Neural progenitor cell (in vitro differentiated cells): ENCODE results near the gene NME4. TPM values are rescaled to one million over a fixed set of nuclear protein-coding genes. Genes with fewer than 3 reads are reported as not detected.
"Not testable (repeated sequence)": the region's sequence is repeated elsewhere in the genome, so short reads cannot be mapped to it uniquely, and the experiment has no call there.

Source experiments
- DNase-seq: peaks from one replicate; pipeline ENCODE4 v3.0.0-alpha.2; 2016; ENCODE audit warnings: low spot score
- H2AFZ ChIP-seq: fragments of 200-600 bp; sonication (generic); replicated peaks from 2 replicates; pipeline ENCODE4 v1.6.1; 2016; ENCODE audit warnings: antibody characterized with exemption
- H3F3A ChIP-seq: fragments of 200-600 bp; sonication (generic); 2 replicates; pipeline ENCODE4 v1.6.1; 2016; ENCODE audit warnings: antibody characterized with exemption, low read depth
- H3K27ac ChIP-seq: fragments of 200-600 bp; sonication (generic); 2 replicates; pipeline ENCODE4 v1.5.1; 2016; ENCODE audit warnings: mild to moderate bottlenecking
- H3K27me3 ChIP-seq: fragments of 200-600 bp; sonication (generic); 2 replicates; pipeline ENCODE4 v1.6.1; 2016; ENCODE audit warnings: mild to moderate bottlenecking, moderate library complexity
- H3K36me3 ChIP-seq: fragments of 200-600 bp; sonication (generic); 2 replicates; pipeline ENCODE4 v1.5.1; 2016
- H3K4me1 ChIP-seq: fragments of 200-600 bp; sonication (generic); 2 replicates; pipeline ENCODE4 v1.6.1; 2016; ENCODE audit warnings: mixed run types
- H3K4me2 ChIP-seq: fragments of 200-600 bp; sonication (generic); 2 replicates; pipeline ENCODE4 v1.6.1; 2016
- H3K4me3 ChIP-seq: fragments of 200-600 bp; sonication (generic); 2 replicates; pipeline ENCODE4 v1.5.1; 2016
- H3K79me2 ChIP-seq: fragments of 200-600 bp; sonication (generic); 2 replicates; pipeline ENCODE4 v1.6.1; 2016; ENCODE audit warnings: low read depth
- H3K9ac ChIP-seq: fragments of 200-600 bp; sonication (generic); 2 replicates; pipeline ENCODE4 v1.6.1; 2016
- H3K9me3 ChIP-seq: fragments of 200-600 bp; sonication (generic); 2 replicates; pipeline ENCODE4 v1.5.1; 2016; ENCODE audit warnings: low read depth
- H4K20me1 ChIP-seq: fragments of 200-600 bp; sonication (generic); 2 replicates; pipeline ENCODE4 v1.6.1; 2016; ENCODE audit warnings: low read depth
- H3K27ac Mint-ChIP-seq: 3 replicates; pipeline ENCODE4 v1.8.0; 2021; ENCODE audit warnings: mixed read lengths
- H3K27me3 Mint-ChIP-seq: 2 replicates; pipeline ENCODE4 v1.8.0; 2022; ENCODE audit warnings: low read depth, mild to moderate bottlenecking, inconsistent platforms, moderate library complexity, mixed read lengths; ENCODE audit not compliant: insufficient read depth
- H3K36me3 Mint-ChIP-seq: 3 replicates; pipeline ENCODE4 v1.8.0; 2021; ENCODE audit warnings: mixed read lengths
- H3K4me1 Mint-ChIP-seq: 3 replicates; pipeline ENCODE4 v1.8.0; 2021; ENCODE audit warnings: mixed read lengths
- H3K4me3 Mint-ChIP-seq: 3 replicates; pipeline ENCODE4 v1.8.0; 2021; ENCODE audit warnings: mild to moderate bottlenecking, moderate library complexity, mixed read lengths
- H3K9me3 Mint-ChIP-seq: 3 replicates; pipeline ENCODE4 v1.8.0; 2020; ENCODE audit warnings: mixed read lengths
- EZH2 ChIP-seq: fragments of 200-600 bp; sonication (generic); IDR thresholded peaks from 2 replicates; pipeline ENCODE4 v1.6.1; 2017; ENCODE audit warnings: antibody characterized with exemption, mild to moderate bottlenecking, moderate library complexity
- EZH2phosphoT487 ChIP-seq: fragments of 200-600 bp; sonication (generic); IDR thresholded peaks from 2 replicates; pipeline ENCODE4 v1.6.1; 2017; ENCODE audit warnings: antibody characterized with exemption
- total RNA-seq: library from RNA; depleted of rRNA; stranded (reverse); fragments of >200 nt; gene quantifications from 2 replicates; pipeline ENCODE4 v1.2.3, GENCODE V29; 2015; ENCODE audit warnings: low replicate concordance
- TF ChIP-seq, protein P1 (sequence below): fragments of 200-600 bp; sonication (generic); IDR thresholded peaks from 2 replicates; pipeline ENCODE4 v1.5.1; 2017; ENCODE audit warnings: antibody characterized with exemption, mild to moderate bottlenecking

NME4 gene
- total RNA-seq, 1 donor from 2014 or later: 93.3 TPM

DNA sequence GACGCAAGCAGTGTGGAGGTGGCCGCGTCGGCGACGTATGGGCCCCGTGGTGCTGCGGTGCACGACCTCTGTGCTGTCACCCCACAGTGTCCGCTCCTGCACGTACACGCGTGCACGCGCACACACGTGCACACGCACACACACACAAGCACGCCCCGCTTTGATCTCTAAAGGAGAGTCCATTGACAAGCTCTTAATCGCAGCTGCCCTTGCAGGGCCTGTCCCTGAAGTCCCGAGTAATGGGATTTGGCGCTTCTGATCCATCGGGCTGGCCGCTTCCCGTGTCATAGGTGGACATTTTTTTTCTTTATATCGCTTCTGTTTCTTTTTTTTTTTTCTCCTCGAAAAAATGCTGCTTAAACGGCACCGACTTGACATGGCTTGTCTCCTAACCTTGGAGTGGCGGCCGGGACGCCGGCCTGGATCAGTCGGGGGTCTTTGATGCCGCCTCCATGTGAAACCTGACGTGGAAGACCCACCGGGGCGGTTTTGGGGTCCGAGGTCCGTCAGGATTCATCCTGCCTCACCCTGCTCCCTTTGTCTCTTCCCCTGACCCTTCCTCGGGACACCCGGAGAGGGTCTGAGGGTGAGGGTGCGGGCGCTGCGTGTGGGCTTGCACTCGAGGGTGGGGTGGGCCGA, 36.2 kb upstream of the NME4 start:
- Histone ChIP-seq H3K27ac (no peak overlapping the region), H3K79me2 (no peaks in the 10 kb centered on the region), H3K4me3 (no peak overlapping the region), H4K20me1 (peaks cover 4% of the 10 kb centered on the region), H3K4me2 (no peak overlapping the region), H3K36me3 (no peaks in the 10 kb centered on the region), H3K9ac (no peak overlapping the region), H2AFZ (no peak overlapping the region), H3F3A (no peaks in the 10 kb centered on the region), H3K9me3 (no peaks in the 10 kb centered on the region), H3K27me3 (no peaks in the 10 kb centered on the region), H3K4me1 (no peaks in the 10 kb centered on the region)
- peaks cover 26% of the 10 kb centered on the region for H3K4me1 Mint-ChIP-seq
- H3K27ac Mint-ChIP-seq: peak overlapping the region; percentile 95
- peak overlapping the region; percentile 60 for H3K4me3 Mint-ChIP-seq
- no peak for DNase-seq
- H3K27me3 Mint-ChIP-seq: peaks cover 5% of the 10 kb centered on the region
- H3K9me3 Mint-ChIP-seq: no peaks in the 10 kb centered on the region
- H3K36me3 Mint-ChIP-seq: no peaks in the 10 kb centered on the region
- no peak for TF ChIP-seq EZH2phosphoT487
- TF ChIP-seq, protein P1, sequence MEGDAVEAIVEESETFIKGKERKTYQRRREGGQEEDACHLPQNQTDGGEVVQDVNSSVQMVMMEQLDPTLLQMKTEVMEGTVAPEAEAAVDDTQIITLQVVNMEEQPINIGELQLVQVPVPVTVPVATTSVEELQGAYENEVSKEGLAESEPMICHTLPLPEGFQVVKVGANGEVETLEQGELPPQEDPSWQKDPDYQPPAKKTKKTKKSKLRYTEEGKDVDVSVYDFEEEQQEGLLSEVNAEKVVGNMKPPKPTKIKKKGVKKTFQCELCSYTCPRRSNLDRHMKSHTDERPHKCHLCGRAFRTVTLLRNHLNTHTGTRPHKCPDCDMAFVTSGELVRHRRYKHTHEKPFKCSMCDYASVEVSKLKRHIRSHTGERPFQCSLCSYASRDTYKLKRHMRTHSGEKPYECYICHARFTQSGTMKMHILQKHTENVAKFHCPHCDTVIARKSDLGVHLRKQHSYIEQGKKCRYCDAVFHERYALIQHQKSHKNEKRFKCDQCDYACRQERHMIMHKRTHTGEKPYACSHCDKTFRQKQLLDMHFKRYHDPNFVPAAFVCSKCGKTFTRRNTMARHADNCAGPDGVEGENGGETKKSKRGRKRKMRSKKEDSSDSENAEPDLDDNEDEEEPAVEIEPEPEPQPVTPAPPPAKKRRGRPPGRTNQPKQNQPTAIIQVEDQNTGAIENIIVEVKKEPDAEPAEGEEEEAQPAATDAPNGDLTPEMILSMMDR: no peak
- no peak for TF ChIP-seq EZH2

DNA sequence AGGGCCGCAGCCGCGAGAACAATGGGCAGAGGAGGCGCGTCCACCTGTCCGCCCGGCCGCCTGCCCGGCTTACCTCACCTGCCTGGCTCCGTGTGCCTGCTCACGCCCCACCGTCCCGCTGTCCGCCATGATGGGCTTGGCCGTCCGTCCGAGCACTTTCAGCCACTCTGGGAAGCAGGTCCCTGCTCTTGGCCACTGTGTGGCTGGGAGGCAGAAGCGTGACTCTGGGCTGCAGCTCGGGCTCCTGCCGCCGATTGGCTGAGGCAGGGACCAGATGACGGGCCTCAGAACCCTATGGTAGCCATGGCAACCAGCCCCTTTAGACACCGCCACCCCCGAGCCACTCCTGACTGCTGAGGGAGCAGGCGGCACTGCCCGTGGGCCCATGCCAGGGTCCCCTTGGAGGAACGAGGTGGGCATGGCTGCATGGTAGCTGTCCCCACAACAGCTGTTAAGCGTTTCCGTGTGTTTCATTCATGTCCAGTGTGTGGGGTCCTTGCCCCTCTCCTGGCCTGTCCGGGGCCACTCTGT, 35.6 kb upstream of the NME4 start:
- DNase-seq: peak; percentile 44
- H3K36me3 ChIP-seq: no peaks in the 10 kb centered on the region
- H2AFZ ChIP-seq: no peak overlapping the region
- H3F3A ChIP-seq: no peaks in the 10 kb centered on the region
- H3K4me3 ChIP-seq: no peak overlapping the region
- H3K4me1 Mint-ChIP-seq: peaks cover 26% of the 10 kb centered on the region
- H4K20me1 ChIP-seq: peaks cover 4% of the 10 kb centered on the region
- H3K79me2 ChIP-seq: no peaks in the 10 kb centered on the region
- no peaks in the 10 kb centered on the region for H3K9me3 Mint-ChIP-seq
- H3K4me1 ChIP-seq: no peaks in the 10 kb centered on the region
- H3K9ac ChIP-seq: no peak overlapping the region
- H3K27me3 Mint-ChIP-seq: peaks cover 5% of the 10 kb centered on the region
- no peaks in the 10 kb centered on the region for H3K36me3 Mint-ChIP-seq
- TF ChIP-seq EZH2: no peak
- no peak for TF ChIP-seq EZH2phosphoT487
- TF ChIP-seq, protein P1: no peak
- H3K4me3 Mint-ChIP-seq: peak overlapping the region; percentile 13
- H3K27ac Mint-ChIP-seq: no peak overlapping the region
- H3K27ac ChIP-seq: no peak overlapping the region
- H3K4me2 ChIP-seq: no peak overlapping the region
- H3K9me3 ChIP-seq: no peaks in the 10 kb centered on the region
- H3K27me3 ChIP-seq: no peaks in the 10 kb centered on the region

DNA sequence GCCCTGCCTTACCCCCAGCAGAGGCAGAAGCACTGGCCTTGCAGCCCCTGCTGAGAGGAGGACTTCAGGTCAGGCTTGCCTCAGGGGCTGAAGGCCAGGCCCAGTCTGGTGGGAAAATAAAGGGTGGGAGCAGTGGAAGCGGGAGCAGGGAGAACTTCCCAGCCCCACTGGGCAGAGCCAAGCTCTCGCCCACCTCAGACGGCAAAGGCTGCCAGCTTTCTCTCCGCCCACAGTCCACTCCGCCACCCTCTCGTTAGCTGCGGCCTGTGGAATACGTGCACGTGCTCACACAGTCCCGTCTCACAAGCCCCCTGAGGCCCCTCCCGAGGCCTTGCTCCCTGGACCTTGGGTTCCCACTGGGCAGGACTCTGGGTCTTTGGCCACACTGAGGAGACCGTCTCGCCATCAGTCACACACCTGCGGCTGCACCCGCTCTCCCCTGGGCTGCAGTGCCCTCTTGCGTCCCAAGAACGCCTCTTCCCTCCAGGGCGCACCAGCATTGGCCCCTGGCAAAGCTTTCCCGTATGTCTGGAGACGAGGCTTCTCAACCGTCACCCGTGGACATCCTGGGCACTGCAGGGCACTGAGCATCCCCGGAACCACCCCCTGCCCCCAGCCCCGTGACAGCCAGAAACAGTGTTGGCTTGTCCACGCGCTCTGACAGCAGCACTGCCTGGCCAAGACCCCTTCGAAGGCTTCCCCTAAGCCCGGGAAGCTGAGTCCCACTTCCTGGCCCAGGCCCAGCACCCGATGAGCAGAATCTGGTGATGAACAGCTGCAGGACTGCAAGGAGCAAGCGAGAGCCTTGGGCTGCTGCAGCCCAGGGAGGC, 34.9 kb upstream of the NME4 start:
- Histone ChIP-seq H3K4me1 (no peaks in the 10 kb centered on the region), H3K36me3 (no peaks in the 10 kb centered on the region), H2AFZ (no peak overlapping the region), H3K4me3 (no peak overlapping the region), H3K27me3 (no peaks in the 10 kb centered on the region), H3K9ac (no peak overlapping the region), H4K20me1 (peaks cover 4% of the 10 kb centered on the region), H3K27ac (no peak overlapping the region), H3F3A (no peaks in the 10 kb centered on the region), H3K4me2 (no peak overlapping the region), H3K79me2 (no peaks in the 10 kb centered on the region), H3K9me3 (no peaks in the 10 kb centered on the region)
- Mint-ChIP-seq H3K9me3 (no peaks in the 10 kb centered on the region), H3K36me3 (peaks cover 1% of the 10 kb centered on the region), H3K27me3 (peaks cover 5% of the 10 kb centered on the region), H3K4me1 (peaks cover 26% of the 10 kb centered on the region), H3K4me3 (peak overlapping the region; percentile 55), H3K27ac (peak overlapping the region; percentile 66)
- TF ChIP-seq, protein P1: peak; percentile 76
- TF ChIP-seq EZH2phosphoT487: no peak
- peak; percentile 88 for DNase-seq

DNA sequence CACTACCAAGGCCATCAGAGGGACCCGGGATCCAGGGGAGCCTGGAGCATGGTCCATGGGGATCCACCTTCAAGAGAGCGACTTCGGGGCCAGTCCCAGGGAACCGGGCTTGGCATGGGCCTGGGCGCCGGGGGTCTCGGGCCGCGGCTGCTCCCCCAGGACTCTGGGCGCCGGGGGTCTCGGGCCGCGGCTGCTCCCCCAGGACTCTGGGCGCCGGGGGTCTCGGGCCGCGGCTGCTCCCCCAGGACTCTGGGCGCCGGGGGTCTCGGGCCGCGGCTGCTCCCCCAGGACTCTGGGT, 34.3 kb upstream of the NME4 start:
- H3K4me3 ChIP-seq, H3K79me2 ChIP-seq, H3K4me1 ChIP-seq, H2AFZ ChIP-seq, H3K27me3 ChIP-seq, H3K27ac Mint-ChIP-seq, H3K9ac ChIP-seq, H3K4me2 ChIP-seq, H3K27me3 Mint-ChIP-seq, H3K9me3 ChIP-seq, H4K20me1 ChIP-seq, DNase-seq, H3K4me3 Mint-ChIP-seq, H3F3A ChIP-seq, H3K36me3 ChIP-seq, H3K36me3 Mint-ChIP-seq, H3K27ac ChIP-seq, H3K9me3 Mint-ChIP-seq: not testable (repeated sequence)
- peaks cover 26% of the 10 kb centered on the region for H3K4me1 Mint-ChIP-seq
